Osteocyte (in vitro differentiated cells): Measurements from ENCODE around the gene DISC1. TPM values are rescaled to one million over a fixed set of nuclear protein-coding genes. Genes with fewer than 3 reads are reported as not detected.
"Not testable (repeated sequence)": the region's sequence is repeated elsewhere in the genome, so short reads cannot be mapped to it uniquely, and the experiment has no call there.

Experiments used
- DNase-seq: peaks from one replicate; pipeline ENCODE4 v3.0.0; 2021; ENCODE audit warnings: mixed read lengths; ENCODE audit not compliant: unreplicated experiment; ENCODE audit errors: extremely low spot score
- H3K27ac Mint-ChIP-seq: one replicate; pipeline ENCODE4 v1.8.0; 2021; ENCODE audit warnings: mild to moderate bottlenecking, mixed read lengths; ENCODE audit not compliant: unreplicated experiment
- H3K27me3 Mint-ChIP-seq: one replicate; pipeline ENCODE4 v1.8.0; 2021; ENCODE audit warnings: mixed read lengths; ENCODE audit not compliant: unreplicated experiment
- H3K36me3 Mint-ChIP-seq: one replicate; pipeline ENCODE4 v1.8.0; 2021; ENCODE audit warnings: mixed read lengths; ENCODE audit not compliant: unreplicated experiment
- H3K4me1 Mint-ChIP-seq: one replicate; pipeline ENCODE4 v1.8.0; 2021; ENCODE audit warnings: mixed read lengths; ENCODE audit not compliant: unreplicated experiment
- H3K4me3 Mint-ChIP-seq: one replicate; pipeline ENCODE4 v1.8.0; 2021; ENCODE audit warnings: mild to moderate bottlenecking, moderate library complexity, mixed read lengths; ENCODE audit not compliant: unreplicated experiment
- H3K9me3 Mint-ChIP-seq: one replicate; pipeline ENCODE4 v1.8.0; 2021; ENCODE audit warnings: mixed read lengths; ENCODE audit not compliant: unreplicated experiment
- total RNA-seq: library from RNA; stranded (reverse); gene quantifications from 2 replicates; pipeline ENCODE4 v1.2.1, GENCODE V29; 2021
- TF ChIP-seq, protein P1 (sequence below): fragments of 200-600 bp; sonication (generic); IDR thresholded peaks from 2 replicates; pipeline ENCODE4 v1.5.0; 2021; ENCODE audit warnings: antibody characterized with exemption, mild to moderate bottlenecking, moderate library complexity

The DISC1 gene
- total RNA-seq, 1 donor from 2014 or later, result 15.6 TPM

DNA sequence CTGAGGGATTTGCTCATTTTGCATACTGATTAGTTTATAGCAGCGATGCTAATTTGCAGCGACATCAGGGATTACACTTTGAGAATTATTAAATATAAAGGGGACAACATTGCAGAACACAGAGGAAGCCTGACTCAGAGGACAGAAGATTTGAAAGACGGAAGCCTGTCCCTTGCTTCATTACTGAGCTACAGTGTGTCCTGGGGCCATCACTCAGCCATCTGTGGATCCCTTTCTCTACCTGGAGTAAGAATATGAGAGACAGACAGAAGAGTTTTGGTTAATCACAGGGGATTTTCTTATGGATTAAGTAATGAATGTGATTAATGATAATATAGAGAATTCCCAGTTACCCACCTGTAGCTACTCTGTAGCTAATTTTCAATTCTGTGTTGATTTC is 134.7 kb downstream of the DISC1 start:
- H3K9me3 Mint-ChIP-seq, result no peaks in the 10 kb centered on the region
- peaks cover 11% of the 10 kb centered on the region for H3K36me3 Mint-ChIP-seq
- H3K27me3 Mint-ChIP-seq, result no peaks in the 10 kb centered on the region
- H3K4me3 Mint-ChIP-seq, result no peak overlapping the region
- H3K27ac Mint-ChIP-seq, result no peak overlapping the region
- TF ChIP-seq, protein P1, sequence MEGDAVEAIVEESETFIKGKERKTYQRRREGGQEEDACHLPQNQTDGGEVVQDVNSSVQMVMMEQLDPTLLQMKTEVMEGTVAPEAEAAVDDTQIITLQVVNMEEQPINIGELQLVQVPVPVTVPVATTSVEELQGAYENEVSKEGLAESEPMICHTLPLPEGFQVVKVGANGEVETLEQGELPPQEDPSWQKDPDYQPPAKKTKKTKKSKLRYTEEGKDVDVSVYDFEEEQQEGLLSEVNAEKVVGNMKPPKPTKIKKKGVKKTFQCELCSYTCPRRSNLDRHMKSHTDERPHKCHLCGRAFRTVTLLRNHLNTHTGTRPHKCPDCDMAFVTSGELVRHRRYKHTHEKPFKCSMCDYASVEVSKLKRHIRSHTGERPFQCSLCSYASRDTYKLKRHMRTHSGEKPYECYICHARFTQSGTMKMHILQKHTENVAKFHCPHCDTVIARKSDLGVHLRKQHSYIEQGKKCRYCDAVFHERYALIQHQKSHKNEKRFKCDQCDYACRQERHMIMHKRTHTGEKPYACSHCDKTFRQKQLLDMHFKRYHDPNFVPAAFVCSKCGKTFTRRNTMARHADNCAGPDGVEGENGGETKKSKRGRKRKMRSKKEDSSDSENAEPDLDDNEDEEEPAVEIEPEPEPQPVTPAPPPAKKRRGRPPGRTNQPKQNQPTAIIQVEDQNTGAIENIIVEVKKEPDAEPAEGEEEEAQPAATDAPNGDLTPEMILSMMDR, result no peak
- DNase-seq, result no peak
- H3K4me1 Mint-ChIP-seq, result peaks cover 4% of the 10 kb centered on the region

DNA sequence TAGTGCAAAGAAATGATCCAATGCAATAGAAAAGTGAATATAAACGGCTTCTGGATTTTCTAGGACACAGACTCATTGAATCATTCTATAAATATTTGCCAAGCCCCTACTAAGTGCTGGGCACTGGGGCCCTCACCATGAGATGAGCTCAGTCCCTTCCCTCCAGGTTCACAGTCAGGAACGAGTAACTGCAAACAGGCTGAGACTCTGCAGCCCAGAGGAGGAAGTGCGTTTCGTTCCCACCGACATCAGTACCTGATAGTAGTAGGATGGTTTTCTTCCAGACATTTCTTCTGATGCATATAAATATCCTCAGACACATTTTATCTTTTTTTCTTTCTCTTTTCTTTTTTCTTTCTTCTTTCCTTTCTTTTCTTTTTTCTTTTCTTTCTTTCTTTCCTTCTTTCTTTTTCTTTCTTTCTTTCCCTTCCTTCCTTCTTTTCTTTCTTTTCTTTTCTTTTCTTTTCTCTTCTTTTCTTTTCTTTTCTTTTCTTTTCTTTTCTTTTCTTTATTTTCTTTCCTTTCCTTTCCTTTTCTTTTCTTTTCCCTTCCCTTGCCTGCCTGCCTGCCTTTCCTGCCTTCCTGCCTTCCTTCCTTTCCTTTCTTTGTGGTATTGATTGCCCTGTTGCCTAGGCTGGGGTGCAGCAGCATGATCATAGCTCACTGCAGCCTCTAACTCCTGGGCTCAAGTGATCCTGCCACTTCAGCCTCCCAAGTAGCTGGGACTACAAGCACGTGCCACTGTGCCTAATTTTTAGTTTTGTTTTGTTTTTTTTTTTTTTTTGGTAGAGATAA is 135.4 kb downstream of the DISC1 start:
- H3K36me3 Mint-ChIP-seq, result peaks cover 11% of the 10 kb centered on the region
- no peak overlapping the region for H3K4me3 Mint-ChIP-seq
- DNase-seq, result no peak
- TF ChIP-seq, protein P1, result no peak
- H3K4me1 Mint-ChIP-seq, result peaks cover 4% of the 10 kb centered on the region
- no peak overlapping the region for H3K27ac Mint-ChIP-seq
- no peaks in the 10 kb centered on the region for H3K9me3 Mint-ChIP-seq
- no peaks in the 10 kb centered on the region for H3K27me3 Mint-ChIP-seq

GRCh38 chr1:231763456-231763855 is 136.9 kb downstream of the DISC1 start:
- no peaks in the 10 kb centered on the region for H3K27me3 Mint-ChIP-seq

DNA sequence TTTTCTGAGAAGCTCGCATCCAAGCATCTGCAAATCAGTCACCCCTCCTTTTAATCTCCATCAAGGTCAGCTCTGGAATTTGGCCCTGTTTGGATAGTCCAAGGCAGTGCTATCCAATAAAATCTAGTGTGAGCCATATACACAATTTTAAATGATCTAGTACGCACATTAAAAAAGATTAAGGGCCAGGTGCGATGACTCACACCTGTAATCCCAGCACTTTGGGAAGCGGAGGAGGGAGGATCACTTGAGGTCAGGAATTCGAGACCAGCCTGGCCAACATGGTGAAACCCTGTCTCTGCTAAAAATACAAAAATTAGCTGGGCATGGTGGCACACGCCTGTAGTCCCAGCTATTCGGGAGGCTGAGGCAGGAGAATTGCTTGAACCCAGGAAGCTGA is 139.2 kb downstream of the DISC1 start:
- not testable (repeated sequence) for H3K4me3 Mint-ChIP-seq, DNase-seq, H3K9me3 Mint-ChIP-seq, H3K27me3 Mint-ChIP-seq, H3K27ac Mint-ChIP-seq, H3K4me1 Mint-ChIP-seq
- H3K36me3 Mint-ChIP-seq, result peaks cover 16% of the 10 kb centered on the region

More at GRCh38 chr1:231763456-231763855, 136.9 kb downstream of the DISC1 start:
- peaks cover 17% of the 10 kb centered on the region for H3K36me3 Mint-ChIP-seq
- no peak overlapping the region for H3K4me3 Mint-ChIP-seq
- no peak overlapping the region for H3K27ac Mint-ChIP-seq
- no peak for DNase-seq
- TF ChIP-seq, protein P1, result no peak
- no peaks in the 10 kb centered on the region for H3K9me3 Mint-ChIP-seq
- no peaks in the 10 kb centered on the region for H3K4me1 Mint-ChIP-seq

DNA sequence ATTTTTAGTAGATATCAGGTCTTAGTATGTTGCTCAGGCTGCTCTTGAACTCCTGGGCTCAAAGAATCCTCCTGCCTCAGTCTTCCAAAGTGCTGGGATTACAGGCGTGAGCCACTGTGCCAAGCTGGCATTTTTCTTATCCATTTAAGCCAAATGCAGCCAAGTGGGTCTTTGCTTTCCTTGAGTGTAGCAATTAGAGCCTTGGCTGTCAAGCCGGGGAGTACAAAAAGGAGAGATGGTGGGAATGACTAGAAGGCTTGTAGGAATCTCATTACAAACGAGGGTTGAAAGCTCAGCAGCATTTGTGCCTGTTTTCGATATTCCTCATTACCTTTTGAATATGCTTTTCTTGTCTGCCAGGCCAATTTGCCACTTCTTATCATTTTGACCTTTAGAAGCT is 140.9 kb downstream of the DISC1 start:
- no peak for DNase-seq
- H3K27me3 Mint-ChIP-seq, result no peaks in the 10 kb centered on the region
- H3K4me3 Mint-ChIP-seq, result no peak overlapping the region
- H3K9me3 Mint-ChIP-seq, result no peaks in the 10 kb centered on the region
- H3K4me1 Mint-ChIP-seq, result peaks cover 8% of the 10 kb centered on the region
- TF ChIP-seq, protein P1, result no peak
- H3K27ac Mint-ChIP-seq, result no peak overlapping the region
- H3K36me3 Mint-ChIP-seq, result peaks cover 27% of the 10 kb centered on the region
